ENCODE data around the gene RPL36.

DNA sequence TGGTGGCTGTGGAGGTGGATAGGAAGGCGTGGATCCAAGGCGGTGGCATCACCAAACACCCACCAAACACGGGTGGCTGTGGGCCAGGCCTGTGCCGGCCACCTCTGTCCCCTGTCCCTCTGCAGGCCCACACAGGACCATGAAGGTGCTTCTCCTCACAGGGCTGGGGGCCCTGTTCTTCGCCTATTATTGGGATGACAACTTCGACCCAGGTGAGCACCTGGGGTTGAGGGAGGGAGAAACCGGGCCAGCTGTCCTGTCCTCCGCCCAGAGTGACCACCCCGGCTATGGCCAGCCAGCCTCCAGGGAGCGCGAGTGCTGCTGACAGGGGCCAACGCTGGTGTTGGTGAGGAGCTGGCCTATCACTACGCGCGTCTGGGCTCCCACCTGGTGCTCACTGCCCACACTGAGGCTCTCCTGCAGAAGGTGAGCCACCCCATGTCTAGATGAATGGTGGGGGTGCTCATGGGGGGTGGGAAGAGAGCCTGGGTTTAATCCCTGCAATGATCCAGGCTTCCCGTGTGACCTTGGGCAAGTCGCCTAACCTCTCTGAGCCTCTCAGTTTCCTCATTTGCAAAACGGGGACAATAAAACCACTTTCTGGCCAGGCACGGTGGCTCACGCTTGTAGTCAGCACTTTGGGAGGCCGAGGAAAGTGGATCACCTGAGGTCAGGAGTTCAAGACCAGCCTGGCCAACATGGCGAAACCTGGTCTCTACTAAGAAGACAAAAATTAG, 5.2 kb upstream of the RPL36 start:
- TF ChIP-seq CTCF (IDR thresholded peaks at IDR 0.05) (no peak), POLR2A (IDR thresholded peaks at IDR 0.05) (no peak)

Data from body of pancreas (tissue), 4 donors.